PC-3 (cell line): ENCODE results near the gene PDLIM7. TPM values are rescaled to one million over a fixed set of nuclear protein-coding genes. Genes with fewer than 3 reads are reported as not detected.

ENCODE experiments used
- ATAC-seq: fragments of 200-7000 bp; cut with Tn5 transposase; 2 replicates; pipeline ENCODE4 v1.9.1; 2020; ENCODE audit warnings: mild to moderate bottlenecking, moderate library complexity
- BruUV-seq: library from RNA; stranded (reverse); fragments of 400-500 nt; replicated peaks from 2 replicates; lab custom pipeline; 2021; lab: Mats Ljungman, UMichigan
- CTCF ChIA-PET: fragments of 300-600 bp; sonication (Branson Sonifier 250); formaldehyde crosslinking; loops from one replicate; lab custom pipeline; 2022; ENCODE audit warnings: antibody characterized with exemption; lab: Charles Lee
- POLR2A ChIA-PET: fragments of 300-600 bp; sonication (Branson Sonifier 250); formaldehyde crosslinking; loops from one replicate; lab custom pipeline; 2022; ENCODE audit warnings: antibody characterized with exemption; ENCODE audit not compliant: unreplicated experiment; lab: Charles Lee
- DNase-seq: peaks from one replicate; pipeline ENCODE4 v3.0.0-alpha.2; 2015
- H2AFZ ChIP-seq: fragments of 300-600 bp; sonication (generic); 2 replicates; pipeline ENCODE4 v1.6.0; 2016; ENCODE audit warnings: antibody characterized with exemption, low read length
- H3F3A ChIP-seq: fragments of 300-600 bp; sonication (generic); one replicate; pipeline ENCODE4 v1.6.0; 2017; ENCODE audit warnings: antibody characterized with exemption, low read length, control low read depth, mild to moderate bottlenecking; ENCODE audit not compliant: unreplicated experiment
- H3K27ac ChIP-seq: fragments of 300-600 bp; sonication (generic); 2 replicates; pipeline ENCODE4 v1.5.1; 2016; ENCODE audit warnings: mild to moderate bottlenecking, low read length
- H3K27me3 ChIP-seq: fragments of 300-600 bp; sonication (generic); 2 replicates; pipeline ENCODE4 v1.6.1; 2016; ENCODE audit warnings: low read length, mixed read lengths
- H3K36me3 ChIP-seq: fragments of 300-600 bp; sonication (generic); 2 replicates; pipeline ENCODE4 v1.6.1; 2016; ENCODE audit warnings: low read depth, mixed run types, low read length, mixed read lengths
- H3K4me1 ChIP-seq: fragments of 300-600 bp; sonication (generic); 2 replicates; pipeline ENCODE4 v1.5.1; 2016; ENCODE audit warnings: low read length; ENCODE audit not compliant: insufficient read depth
- H3K4me2 ChIP-seq: fragments of 300-600 bp; sonication (generic); 2 replicates; pipeline ENCODE4 v1.6.0; 2016; ENCODE audit warnings: low read length
- H3K4me3 ChIP-seq: fragments of 300-600 bp; sonication (generic); 2 replicates; pipeline ENCODE4 v1.5.1; 2016; ENCODE audit warnings: mild to moderate bottlenecking, low read length, mixed read lengths
- H3K79me2 ChIP-seq: fragments of 300-600 bp; sonication (generic); 2 replicates; pipeline ENCODE4 v1.6.1; 2017; ENCODE audit warnings: low read length, mixed read lengths
- H3K9ac ChIP-seq: fragments of 300-600 bp; sonication (generic); 2 replicates; pipeline ENCODE4 v1.6.0; 2016; ENCODE audit warnings: mild to moderate bottlenecking, low read length
- H3K9me2 ChIP-seq: fragments of 300-600 bp; sonication (generic); replicated peaks from 2 replicates; pipeline ENCODE4 v1.6.1; 2016; ENCODE audit warnings: mixed run types, low read length, mixed read lengths
- H3K9me3 ChIP-seq: fragments of 300-600 bp; sonication (generic); 2 replicates; pipeline ENCODE4 v1.6.1; 2016; ENCODE audit warnings: low read length, mixed read lengths
- H4K20me1 ChIP-seq: fragments of 300-600 bp; sonication (generic); 2 replicates; pipeline ENCODE4 v1.6.1; 2016; ENCODE audit warnings: low read length, mixed read lengths
- CTCF ChIP-seq: fragments of 300-600 bp; sonication (generic); conservative IDR thresholded peaks from 2 replicates; pipeline ENCODE4 v1.5.1; 2017; ENCODE audit warnings: antibody characterized with exemption, low read depth, mild to moderate bottlenecking, low read length
- EZH2 ChIP-seq: fragments of 300-600 bp; sonication (generic); IDR thresholded peaks from one replicate; pipeline ENCODE4 v1.6.1; 2017; ENCODE audit warnings: antibody characterized with exemption, mild to moderate bottlenecking, low read length; ENCODE audit not compliant: unreplicated experiment
- EZH2phosphoT487 ChIP-seq: fragments of 300-600 bp; sonication (generic); IDR thresholded peaks from 2 replicates; pipeline ENCODE4 v1.6.1; 2018; ENCODE audit warnings: mild to moderate bottlenecking, antibody characterized with exemption, low read length, borderline replicate concordance
- intact Hi-C: fragments of 100-400 bp; cut with micrococcal nuclease; formaldehyde crosslinking; loops from 2 replicates; pipeline ENCODE4 v1.9.0; 2023
- total RNA-seq: library from RNA; depleted of rRNA; stranded (reverse); fragments of >200 nt; gene quantifications from 2 replicates; pipeline ENCODE4 v1.2.3, GENCODE V29; 2014

Gene PDLIM7
- total RNA-seq, 1 experiment from 2014 or later, result 159 TPM

- no peak overlapping the region for H2AFZ ChIP-seq
- peaks cover 4% of the 10 kb centered on the region for H3F3A ChIP-seq
- no TSS peak for BruUV-seq
- no peak overlapping the region for H3K9ac ChIP-seq
- no peaks in the 10 kb centered on the region for H3K9me3 ChIP-seq
- H3K4me3 ChIP-seq, result no peak overlapping the region
- CTCF ChIA-PET, result no interaction called here
- no peak for ATAC-seq
- H3K9me2 ChIP-seq, result no peaks in the 10 kb centered on the region
- H3K4me2 ChIP-seq, result no peak overlapping the region
- POLR2A ChIA-PET, result no interaction called here
- no peak overlapping the region for H3K27ac ChIP-seq
- TF ChIP-seq EZH2 (no peak), EZH2phosphoT487 (no peak), CTCF (no peak)
- no peaks in the 10 kb centered on the region for H3K4me1 ChIP-seq
- no peaks in the 10 kb centered on the region for H3K27me3 ChIP-seq
- intact Hi-C loops, result no loop called here
- DNase-seq, result no peak
- H3K36me3 ChIP-seq, result peaks cover 22% of the 10 kb centered on the region
- H3K79me2 ChIP-seq, result no peaks in the 10 kb centered on the region
- H4K20me1 ChIP-seq, result no peaks in the 10 kb centered on the region
Observed at GRCh38 chr5:177435847-177436536, 61.4 kb downstream of the PDLIM7 start.

GRCh38 chr5:177434942-177435738, 62.3 kb downstream of the PDLIM7 start:
- Histone ChIP-seq H3K4me1 (no peaks in the 10 kb centered on the region), H3K4me2 (no peak overlapping the region), H3K27ac (no peak overlapping the region), H3K79me2 (no peaks in the 10 kb centered on the region), H3K27me3 (no peaks in the 10 kb centered on the region), H4K20me1 (no peaks in the 10 kb centered on the region), H3K4me3 (no peak overlapping the region), H3K9me2 (no peaks in the 10 kb centered on the region), H2AFZ (no peak overlapping the region), H3K36me3 (peaks cover 20% of the 10 kb centered on the region), H3F3A (peaks cover 4% of the 10 kb centered on the region), H3K9ac (no peak overlapping the region), H3K9me3 (no peaks in the 10 kb centered on the region)
- ChIA-PET CTCF (no interaction called here), POLR2A (no interaction called here)
- DNase-seq (no peak), ATAC-seq (no peak)
- no peak for TF ChIP-seq CTCF
- TF ChIP-seq EZH2, result no peak
- TF ChIP-seq EZH2phosphoT487, result no peak
- no TSS peak for BruUV-seq
- intact Hi-C loops, result no loop called here

- Histone ChIP-seq H3K4me3 (no peak overlapping the region), H3K36me3 (peaks cover 15% of the 10 kb centered on the region; the same call in 1 of the 2 replicates), H3K27me3 (no peaks in the 10 kb centered on the region), H3K9me3 (no peaks in the 10 kb centered on the region), H3K9ac (no peak overlapping the region), H3K79me2 (peaks cover 3% of the 10 kb centered on the region), H4K20me1 (no peaks in the 10 kb centered on the region), H3K4me1 (no peaks in the 10 kb centered on the region), H3K4me2 (no peak overlapping the region), H3F3A (no peaks in the 10 kb centered on the region), H2AFZ (no peak overlapping the region), H3K9me2 (no peaks in the 10 kb centered on the region), H3K27ac (no peak overlapping the region)
- ChIA-PET POLR2A (no interaction called here), CTCF (no interaction called here)
- ATAC-seq, result no peak
- intact Hi-C loops, result no loop called here
- BruUV-seq, result no TSS peak
- TF ChIP-seq EZH2 (no peak), EZH2phosphoT487 (no peak), CTCF (no peak)
- no peak for DNase-seq
Observed at GRCh38 chr5:177434437-177434836, 63.0 kb downstream of the PDLIM7 start.
